Upper lobe of left lung (tissue), 4 donors: ENCODE measurements around the gene SMURF2.
"Not testable (repeated sequence)": the region's sequence is repeated elsewhere in the genome, so short reads cannot be mapped to it uniquely, and the experiment has no call there.

Source experiments
- CTCF ChIP-seq, 6 experiments: fragments of 450-650 bp in 4 of 6; fragments of 200-600 bp in 2 of 6; sonication (generic) in 2 of 6; IDR thresholded peaks; one replicate each; pipeline ENCODE4 v1.5.1; 2016 to 2019; ENCODE audit warnings: antibody characterized with exemption in 6 of 6
- POLR2AphosphoS5 ChIP-seq, 2 donors: sonication (generic); formaldehyde crosslinking; IDR thresholded peaks; one replicate each; pipeline ENCODE4 v1.5.1; 2017; ENCODE audit warnings: antibody characterized with exemption in 2 of 2

- not testable (repeated sequence) for TF ChIP-seq CTCF, POLR2AphosphoS5 (IDR thresholded peaks at IDR 0.05)
These were observed 85.1 kb downstream of the SMURF2 start for GRCh38 chr17:64577025-64577424.
